HCT116 (cell line): ENCODE results near the gene SEMA5A. TPM values are rescaled to one million over a fixed set of nuclear protein-coding genes. Genes with fewer than 3 reads are reported as not detected.

Experiments used
- ATAC-seq: fragments of 200-7000 bp; cut with Tn5 transposase; 2 replicates; pipeline ENCODE4 v1.9.1; 2020; ENCODE audit warnings: mild to moderate bottlenecking, moderate library complexity
- BruUV-seq: library from RNA; stranded (reverse); fragments of 400-500 nt; replicated peaks from 2 replicates; lab custom pipeline; 2021; lab: Mats Ljungman, UMichigan
- CTCF ChIA-PET: fragments of 300-600 bp; sonication (Branson Sonifier 250); formaldehyde crosslinking; loops from one replicate; lab custom pipeline; 2021; ENCODE audit warnings: antibody characterized with exemption; lab: Charles Lee
- POLR2A ChIA-PET: fragments of 300-600, 350-600 bp; sonication (Branson Sonifier 250); formaldehyde crosslinking; loops from one replicate; lab custom pipeline; 2021; ENCODE audit warnings: antibody characterized with exemption; lab: Charles Lee
- RAD21 ChIA-PET, 2 experiments: fragments of 300-600 bp; sonication (Branson Sonifier 250); formaldehyde crosslinking; loops; one replicate each; lab custom pipeline; 2023; ENCODE audit warnings: low total read pairs in 2 of 2; ENCODE audit not compliant: uncharacterized antibody in 2 of 2, unreplicated experiment in 2 of 2, low non-redundant PET in 1 of 2; lab: Charles Lee
- DNase-seq: peaks from one replicate; pipeline ENCODE4 v3.0.0-alpha.2; 2010; ENCODE audit warnings: low read depth, low spot score
- H2AFZ ChIP-seq: fragments of 200-600 bp; shearing (Covaris generic), sonication (generic); 2 replicates; pipeline ENCODE4 v1.6.1; 2017; ENCODE audit warnings: low read depth, mixed run types, mixed read lengths, antibody characterized with exemption, low read length; ENCODE audit not compliant: poor library complexity, severe bottlenecking
- H3K27ac ChIP-seq: 2 replicates; pipeline ENCODE4 v1.5.1; 2012; ENCODE audit warnings: low read depth, low read length
- H3K27me3 ChIP-seq: fragments of 200-600 bp; sonication (generic); 2 replicates; pipeline ENCODE4 v1.6.1; 2016; ENCODE audit warnings: mixed run types, low read length, mixed read lengths; ENCODE audit not compliant: insufficient read depth
- H3K36me3 ChIP-seq, 2 experiments: fragments of 200-500 bp in 1 of 2; fragments of 200-600 bp in 1 of 2; sonication (Bioruptor generic) in 1 of 2; sonication (generic) in 1 of 2; 2 replicates each; pipeline versions ENCODE4 v1.5.1 to v1.6.1; 2014 to 2016; ENCODE audit warnings: low read length in 2 of 2, inconsistent platforms in 1 of 2, mixed read lengths in 1 of 2, mixed run types in 1 of 2; ENCODE audit not compliant: insufficient read depth in 2 of 2, control insufficient read depth in 1 of 2
- H3K4me1 ChIP-seq, 2 experiments: fragments of 200-600 bp in 1 of 2; sonication (generic) in 1 of 2; 2 replicates each; pipeline versions ENCODE4 v1.5.1 to v1.6.1; 2012 to 2017; ENCODE audit warnings: low read length in 2 of 2, inconsistent platforms in 1 of 2, mild to moderate bottlenecking in 1 of 2, mixed read lengths in 1 of 2, mixed run types in 1 of 2, moderate library complexity in 1 of 2; ENCODE audit not compliant: insufficient read depth in 2 of 2, control insufficient read depth in 1 of 2
- H3K4me2 ChIP-seq: fragments of 200-600 bp; sonication (generic); 2 replicates; pipeline ENCODE4 v1.6.1; 2017; ENCODE audit warnings: mixed run types, low read length, mixed read lengths
- H3K4me3 ChIP-seq, 2 experiments: fragments of 200-600 bp in 1 of 2; sonication (generic) in 1 of 2; replicated peaks in 1 of 2; 2 replicates each; pipeline ENCODE4 v1.5.1; 2011 to 2016; ENCODE audit warnings: low read length in 2 of 2, control low read depth in 1 of 2, low read depth in 1 of 2, mild to moderate bottlenecking in 1 of 2, mixed read lengths in 1 of 2, mixed run types in 1 of 2
- H3K79me2 ChIP-seq: fragments of 200-600 bp; sonication (generic); 2 replicates; pipeline ENCODE4 v1.6.1; 2017; ENCODE audit warnings: mild to moderate bottlenecking, mixed run types, low read length, moderate library complexity, mixed read lengths; ENCODE audit not compliant: insufficient read depth
- H3K9ac ChIP-seq: fragments of 200-600 bp; sonication (generic); 2 replicates; pipeline ENCODE4 v1.6.1; 2016; ENCODE audit warnings: low read length, mixed read lengths
- H3K9me2 ChIP-seq: fragments of 200-600 bp; sonication (generic), shearing (Covaris generic); 2 replicates; pipeline ENCODE4 v1.6.1; 2017; ENCODE audit warnings: mixed run types, mild to moderate bottlenecking, moderate library complexity; ENCODE audit not compliant: insufficient read depth
- H3K9me3 ChIP-seq, 2 experiments: fragments of 200-500 bp in 1 of 2; fragments of 200-600 bp in 1 of 2; sonication (Bioruptor generic) in 1 of 2; sonication (generic) in 1 of 2; 2 replicates each; pipeline ENCODE4 v1.6.1; 2014 to 2017; ENCODE audit warnings: low read length in 2 of 2, mixed read lengths in 2 of 2, inconsistent platforms in 1 of 2, low read depth in 1 of 2, mild to moderate bottlenecking in 1 of 2, mixed run types in 1 of 2, moderate library complexity in 1 of 2; ENCODE audit not compliant: control insufficient read depth in 1 of 2, insufficient read depth in 1 of 2
- H4K20me1 ChIP-seq: fragments of 200-600 bp; sonication (generic), shearing (Covaris generic); 2 replicates; pipeline ENCODE4 v1.6.1; 2017; ENCODE audit warnings: mixed run types, mild to moderate bottlenecking, moderate library complexity; ENCODE audit not compliant: insufficient read depth
- CBX3 ChIP-seq: IDR thresholded peaks from 2 replicates; pipeline ENCODE4 v1.6.1; 2012; ENCODE audit warnings: low read depth
- CEBPB ChIP-seq: IDR thresholded peaks from 2 replicates; pipeline ENCODE4 v1.6.1; 2012; ENCODE audit warnings: low read depth
- CTCF ChIP-seq, 3 experiments: fragments of 200-600 bp in 1 of 3; sonication (generic) in 1 of 3; IDR thresholded peaks in 2 of 3; conservative IDR thresholded peaks in 1 of 3; 2 replicates each; pipeline ENCODE4 v1.5.1; 2012 to 2017; ENCODE audit warnings: low read depth in 2 of 3, low read length in 2 of 3, antibody characterized with exemption in 1 of 3, borderline replicate concordance in 1 of 3, control low read depth in 1 of 3, mild to moderate bottlenecking in 1 of 3, mixed read lengths in 1 of 3, mixed run types in 1 of 3, moderate library complexity in 1 of 3; ENCODE audit not compliant: insufficient read depth in 1 of 3
- EGR1 ChIP-seq: IDR thresholded peaks from 2 replicates; pipeline ENCODE4 v1.6.1; 2012; ENCODE audit warnings: low read depth
- ELF1 ChIP-seq: IDR thresholded peaks from 2 replicates; pipeline ENCODE4 v1.6.1; 2012; ENCODE audit warnings: low read depth, borderline replicate concordance
- EZH2 ChIP-seq: fragments of 200-600 bp; sonication (generic); IDR thresholded peaks from 2 replicates; pipeline ENCODE4 v1.6.1; 2017; ENCODE audit warnings: antibody characterized with exemption, mixed run types
- EZH2phosphoT487 ChIP-seq: fragments of 200-600 bp; IDR thresholded peaks from 2 replicates; pipeline ENCODE4 v1.6.1; 2018; ENCODE audit warnings: antibody characterized with exemption, borderline replicate concordance
- FOSL1 ChIP-seq: IDR thresholded peaks from 2 replicates; pipeline ENCODE4 v1.6.1; 2012; ENCODE audit warnings: low read depth
- POLR2A ChIP-seq: IDR thresholded peaks from 2 replicates; pipeline ENCODE4 v1.7.0; 2011; ENCODE audit warnings: borderline replicate concordance; ENCODE audit not compliant: insufficient read depth, insufficient read length; ENCODE audit errors: extremely low read depth
- POLR2AphosphoS5 ChIP-seq: IDR thresholded peaks from 2 replicates; pipeline ENCODE4 v1.6.1; 2011; ENCODE audit warnings: mild to moderate bottlenecking, low read depth, low read length, moderate library complexity
- RAD21 ChIP-seq: IDR thresholded peaks from 2 replicates; pipeline ENCODE4 v1.6.1; 2012; ENCODE audit warnings: low read depth, mild to moderate bottlenecking
- SIN3A ChIP-seq: IDR thresholded peaks from 2 replicates; pipeline ENCODE4 v1.6.1; 2012; ENCODE audit warnings: low read depth
- SP1 ChIP-seq: IDR thresholded peaks from 2 replicates; pipeline ENCODE4 v1.6.1; 2012; ENCODE audit warnings: low read depth
- SRF ChIP-seq: IDR thresholded peaks from 2 replicates; pipeline ENCODE4 v1.6.1; 2012; ENCODE audit warnings: low read depth
- ZBTB33 ChIP-seq: IDR thresholded peaks from 2 replicates; pipeline ENCODE4 v1.6.1; 2011; ENCODE audit warnings: mild to moderate bottlenecking, low read length, moderate library complexity; ENCODE audit not compliant: insufficient replicate concordance; ENCODE audit errors: extremely low read depth
- ZNF274 ChIP-seq: fragments of 200-500 bp; sonication (Bioruptor generic); IDR thresholded peaks from 2 replicates; pipeline ENCODE4 v1.6.1; 2014; ENCODE audit warnings: mild to moderate bottlenecking, low read depth, low read length, inconsistent platforms
- intact Hi-C: fragments of 100-400 bp; cut with micrococcal nuclease; formaldehyde crosslinking; loops from 2 replicates; pipeline ENCODE4 v1.10.0; 2022
- total RNA-seq: library from RNA; stranded (reverse); gene quantifications from one replicate; pipeline ENCODE4 v1.2.1, GENCODE V29; 2021; ENCODE audit not compliant: unreplicated experiment
- TF ChIP-seq, protein P1 (sequence below): IDR thresholded peaks from 2 replicates; pipeline ENCODE4 v1.6.1; 2012
- TF ChIP-seq, protein P2 (sequence below): IDR thresholded peaks from 2 replicates; pipeline ENCODE4 v1.6.1; 2012; ENCODE audit warnings: low read depth

The SEMA5A gene
- total RNA-seq, 1 experiment from 2014 or later = 0.02 TPM

- no peak for ATAC-seq
- ChIA-PET CTCF (no interaction called here), RAD21 (no interaction called here), POLR2A (no interaction called here)
- intact Hi-C loops = no loop called here
- Histone ChIP-seq H3K9ac (no peak overlapping the region), H3K4me2 (no peak overlapping the region), H3K36me3 (no peaks in the 10 kb centered on the region), H3K27ac (no peak overlapping the region), H2AFZ (no peak overlapping the region), H4K20me1 (no peaks in the 10 kb centered on the region), H3K4me3 (no peak overlapping the region), H3K27me3 (no peaks in the 10 kb centered on the region), H3K4me1 (no peaks in the 10 kb centered on the region), H3K9me3 (peaks cover 19 to 21% of the 10 kb centered on the region in 2 experiments; a peak in 2 of 4 replicates), H3K9me2 (no peaks in the 10 kb centered on the region), H3K79me2 (no peaks in the 10 kb centered on the region)
- TF ChIP-seq RAD21 (no peak), POLR2A (no peak), SIN3A (no peak), SP1 (no peak), EGR1 (no peak), ELF1 (no peak), EZH2phosphoT487 (no peak), CBX3 (no peak), ZNF274 (no peak), EZH2 (no peak), CTCF (IDR thresholded peaks at IDR 0.05 in 2 of 3, conservative IDR thresholded peaks at IDR 0.05 in 1 of 3; ENCODE audit: borderline replicate concordance in 1 of 3, insufficient read depth in 1 of 3, low read depth in 2 of 3, low read length in 2 of 3) (no peak), ZBTB33 (no peak), POLR2AphosphoS5 (no peak), CEBPB (no peak), FOSL1 (no peak), SRF (no peak)
- TF ChIP-seq, protein P1, sequence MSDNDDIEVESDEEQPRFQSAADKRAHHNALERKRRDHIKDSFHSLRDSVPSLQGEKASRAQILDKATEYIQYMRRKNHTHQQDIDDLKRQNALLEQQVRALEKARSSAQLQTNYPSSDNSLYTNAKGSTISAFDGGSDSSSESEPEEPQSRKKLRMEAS = no peak
- TF ChIP-seq, protein P2, sequence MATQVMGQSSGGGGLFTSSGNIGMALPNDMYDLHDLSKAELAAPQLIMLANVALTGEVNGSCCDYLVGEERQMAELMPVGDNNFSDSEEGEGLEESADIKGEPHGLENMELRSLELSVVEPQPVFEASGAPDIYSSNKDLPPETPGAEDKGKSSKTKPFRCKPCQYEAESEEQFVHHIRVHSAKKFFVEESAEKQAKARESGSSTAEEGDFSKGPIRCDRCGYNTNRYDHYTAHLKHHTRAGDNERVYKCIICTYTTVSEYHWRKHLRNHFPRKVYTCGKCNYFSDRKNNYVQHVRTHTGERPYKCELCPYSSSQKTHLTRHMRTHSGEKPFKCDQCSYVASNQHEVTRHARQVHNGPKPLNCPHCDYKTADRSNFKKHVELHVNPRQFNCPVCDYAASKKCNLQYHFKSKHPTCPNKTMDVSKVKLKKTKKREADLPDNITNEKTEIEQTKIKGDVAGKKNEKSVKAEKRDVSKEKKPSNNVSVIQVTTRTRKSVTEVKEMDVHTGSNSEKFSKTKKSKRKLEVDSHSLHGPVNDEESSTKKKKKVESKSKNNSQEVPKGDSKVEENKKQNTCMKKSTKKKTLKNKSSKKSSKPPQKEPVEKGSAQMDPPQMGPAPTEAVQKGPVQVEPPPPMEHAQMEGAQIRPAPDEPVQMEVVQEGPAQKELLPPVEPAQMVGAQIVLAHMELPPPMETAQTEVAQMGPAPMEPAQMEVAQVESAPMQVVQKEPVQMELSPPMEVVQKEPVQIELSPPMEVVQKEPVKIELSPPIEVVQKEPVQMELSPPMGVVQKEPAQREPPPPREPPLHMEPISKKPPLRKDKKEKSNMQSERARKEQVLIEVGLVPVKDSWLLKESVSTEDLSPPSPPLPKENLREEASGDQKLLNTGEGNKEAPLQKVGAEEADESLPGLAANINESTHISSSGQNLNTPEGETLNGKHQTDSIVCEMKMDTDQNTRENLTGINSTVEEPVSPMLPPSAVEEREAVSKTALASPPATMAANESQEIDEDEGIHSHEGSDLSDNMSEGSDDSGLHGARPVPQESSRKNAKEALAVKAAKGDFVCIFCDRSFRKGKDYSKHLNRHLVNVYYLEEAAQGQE = no peak
- no TSS peak for BruUV-seq
- no peak for DNase-seq
Observed at GRCh38 chr5:9015937-9016270, 530.0 kb downstream of the SEMA5A start.
